Measurements from ENCODE around the gene PCGF3.
"Not testable (repeated sequence)": the region's sequence is repeated elsewhere in the genome, so short reads cannot be mapped to it uniquely, and the experiment has no call there.

Gene PCGF3

GRCh38 chr4:768076-768475 is 62.4 kb downstream of the PCGF3 start:
- no peak for DNase-seq

- no peak for DNase-seq
These were observed 63.4 kb downstream of the PCGF3 start for GRCh38 chr4:768995-769394.

DNA sequence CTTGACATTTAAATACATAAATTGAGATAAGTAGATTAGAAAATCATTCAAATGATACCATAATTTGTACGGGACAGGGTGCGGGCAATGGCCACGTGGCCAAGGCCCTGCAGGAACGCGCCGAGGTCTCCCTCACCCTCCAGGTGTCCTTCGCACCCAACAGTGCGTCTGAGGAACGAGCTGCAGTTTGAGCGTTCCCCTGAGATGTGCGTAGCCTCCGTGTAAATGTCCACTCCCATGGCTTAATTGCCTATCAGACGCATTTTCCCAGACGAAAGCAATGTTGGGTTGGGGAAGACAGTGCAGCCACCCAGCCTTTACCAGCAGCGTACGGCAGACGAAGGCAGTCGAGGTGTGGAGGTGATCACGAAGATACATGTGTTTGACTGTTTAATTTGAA is 63.9 kb downstream of the PCGF3 start:
- DNase-seq: no peak

DNA sequence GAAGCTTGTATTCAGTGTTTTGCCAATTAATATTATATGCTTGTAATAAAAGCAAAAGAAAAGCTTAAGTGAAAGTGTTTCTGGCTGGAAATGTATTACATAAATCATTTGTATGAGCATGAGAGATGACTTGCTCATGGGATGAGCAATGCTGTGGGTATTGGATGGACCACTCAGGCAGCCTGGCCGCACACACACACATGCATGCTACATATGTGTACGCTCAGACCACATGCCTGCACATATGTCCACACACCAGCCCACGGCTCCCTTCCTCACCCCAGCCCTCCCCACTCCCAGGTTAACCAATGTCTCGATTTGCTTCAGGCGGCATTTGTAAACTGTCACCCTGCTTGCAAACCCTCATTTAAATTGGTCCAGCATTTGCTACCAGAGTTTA is 64.4 kb downstream of the PCGF3 start:
- DNase-seq: no peak

- DNase-seq: no peak
These were observed 65.8 kb downstream of the PCGF3 start for GRCh38 chr4:771464-771863.

GRCh38 chr4:772118-772517 is 66.5 kb downstream of the PCGF3 start:
- DNase-seq: no peak

- no peak for DNase-seq
These were observed 67.1 kb downstream of the PCGF3 start for GRCh38 chr4:772776-773175.

DNA sequence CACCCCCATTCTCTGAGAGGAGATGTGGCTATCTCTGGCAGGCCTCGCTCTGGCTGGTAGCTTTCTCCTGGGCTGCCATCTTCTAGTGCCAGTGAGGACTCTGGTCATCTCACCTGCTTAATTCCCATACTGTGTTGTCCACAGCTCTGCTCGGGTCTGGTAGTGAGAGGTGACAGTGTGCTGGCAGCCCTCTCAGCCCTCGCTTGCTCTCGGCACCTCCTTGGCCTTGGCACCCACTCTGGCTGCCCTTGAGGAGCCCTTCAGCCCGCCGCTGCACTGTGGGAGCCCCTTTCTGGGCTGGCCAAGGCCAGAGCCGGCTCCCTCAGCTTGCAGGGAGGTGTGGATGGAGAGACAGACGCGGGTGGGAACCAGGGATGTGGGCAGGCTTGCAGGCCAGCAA is 67.6 kb downstream of the PCGF3 start:
- DNase-seq: no peak

DNA sequence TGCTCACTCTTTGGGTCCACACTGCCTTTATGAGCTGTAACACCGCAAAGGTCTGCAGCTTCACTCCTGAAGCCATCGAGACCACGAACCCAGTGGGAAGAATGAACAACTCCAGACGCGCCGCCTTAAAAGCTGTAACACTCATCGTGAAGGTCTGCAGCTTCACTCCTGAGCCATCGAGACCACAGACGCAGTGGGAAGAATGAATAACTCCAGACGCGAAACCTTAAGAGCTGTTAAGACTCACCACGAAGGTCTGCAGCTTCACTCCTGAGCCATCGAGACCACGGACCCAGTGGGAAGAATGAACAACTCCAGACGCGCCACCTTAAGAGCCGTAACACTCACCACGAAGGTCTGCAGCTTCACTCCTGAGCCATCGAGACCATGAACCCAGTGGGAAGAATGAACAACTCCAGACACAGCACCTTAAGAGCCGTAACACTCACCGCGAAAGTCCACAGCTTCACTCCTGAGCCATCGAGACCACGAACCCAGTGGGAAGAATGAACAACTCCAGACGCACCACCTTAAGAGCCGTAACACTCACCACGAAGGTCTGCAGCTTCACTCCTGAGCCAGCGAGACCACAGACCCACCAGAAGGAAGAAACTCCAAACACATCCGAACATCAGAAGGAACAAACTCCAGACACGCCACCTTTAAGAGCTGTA is 68.9 kb downstream of the PCGF3 start:
- not testable (repeated sequence) for DNase-seq

DNA sequence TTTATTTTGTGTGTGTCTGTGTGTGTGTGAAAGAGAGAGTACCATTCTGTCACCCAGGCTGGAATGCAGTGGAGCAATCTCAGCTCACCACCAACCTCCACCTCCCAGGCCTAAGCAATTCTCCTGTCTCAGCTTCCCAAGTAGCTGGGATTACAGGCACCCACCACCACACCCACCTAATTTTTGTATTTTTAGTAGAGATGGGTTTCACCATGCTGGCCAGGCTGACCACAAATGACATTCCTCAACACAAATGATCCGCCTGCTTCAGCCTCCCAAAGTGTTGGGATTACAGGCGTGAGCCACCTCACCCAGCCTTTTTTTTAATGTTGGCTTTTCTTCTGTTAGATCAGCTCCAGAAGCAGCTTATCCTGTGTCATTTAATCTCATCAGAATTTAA is 69.9 kb downstream of the PCGF3 start:
- DNase-seq: not testable (repeated sequence)

DNA sequence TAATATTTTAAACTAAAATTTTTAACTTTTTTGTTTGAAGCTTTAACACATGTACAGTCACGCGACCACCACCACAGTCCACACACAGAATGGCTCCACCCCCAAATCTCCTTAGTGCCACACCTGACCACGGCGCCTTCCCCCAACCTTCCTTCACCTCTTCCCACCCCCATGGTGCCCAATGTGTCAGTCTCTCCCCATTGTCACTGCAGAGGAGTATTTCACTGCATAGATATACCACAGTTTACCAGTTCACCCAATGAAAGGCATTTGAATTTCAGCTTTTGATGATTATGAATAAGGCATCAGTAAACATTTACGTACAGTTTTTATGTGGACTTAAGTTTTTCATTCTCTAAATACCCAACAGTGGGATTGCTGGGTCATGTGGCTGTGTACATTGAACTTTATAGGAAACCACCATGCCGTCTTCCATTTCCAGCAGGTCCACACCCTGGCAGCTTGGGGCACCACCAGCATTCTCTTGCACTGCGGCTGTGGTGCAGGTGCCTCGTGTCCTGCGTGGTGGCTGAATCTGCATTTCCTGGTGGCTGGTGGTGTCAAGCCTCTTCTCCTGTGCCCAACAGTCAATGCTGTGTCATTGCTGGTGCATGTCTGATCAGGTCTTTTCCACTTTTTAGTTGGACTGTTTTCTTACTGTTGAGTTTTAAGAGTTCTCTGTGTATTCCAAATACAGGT is 71.3 kb downstream of the PCGF3 start:
- no peak for DNase-seq

- DNase-seq: no peak
These were observed 72.1 kb downstream of the PCGF3 start for GRCh38 chr4:777520-778262.

GRCh38 chr4:779555-779954 is 73.9 kb downstream of the PCGF3 start:
- DNase-seq: no peak

- not testable (repeated sequence) for DNase-seq
These were observed 74.6 kb downstream of the PCGF3 start for GRCh38 chr4:780255-780654.

DNA sequence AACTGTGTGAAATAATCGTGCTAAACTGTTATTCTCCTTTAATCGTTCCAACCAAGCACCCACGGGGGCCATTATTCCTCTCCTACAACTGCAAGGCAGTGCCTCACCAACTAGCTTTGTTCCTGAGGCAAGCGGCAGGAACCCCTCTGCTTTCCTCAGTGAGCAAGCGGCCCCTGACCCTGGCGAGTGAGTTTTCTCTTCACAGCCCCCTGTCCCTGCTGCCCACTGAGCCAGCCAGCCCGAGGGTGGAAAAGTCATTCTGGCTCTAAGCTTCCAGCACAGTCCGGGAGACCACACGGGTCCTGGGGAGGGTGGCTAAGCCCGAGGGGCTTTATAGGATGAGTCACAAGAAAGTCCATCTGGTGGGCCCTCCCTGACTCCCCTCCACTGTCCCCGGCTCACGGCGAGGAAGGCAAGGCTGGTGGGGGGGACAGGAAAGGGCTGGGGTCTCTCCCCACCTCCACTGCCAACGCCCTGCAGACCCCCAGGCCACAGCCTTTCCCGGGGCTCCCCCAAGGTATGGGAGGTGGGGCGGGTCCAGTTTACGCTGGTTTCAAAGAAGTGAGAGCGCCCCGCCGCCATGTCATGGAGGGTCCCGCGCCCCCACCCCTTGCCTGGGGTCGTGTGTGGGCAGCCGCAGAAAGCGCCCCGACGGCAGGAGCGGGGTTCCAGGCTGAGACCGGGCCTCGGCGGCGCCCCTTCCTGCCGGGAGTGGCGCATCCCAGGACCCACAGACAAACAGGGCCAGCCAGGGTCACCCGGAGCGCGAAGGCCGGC is 75.3 kb downstream of the PCGF3 start:
- DNase-seq: no peak

DNA sequence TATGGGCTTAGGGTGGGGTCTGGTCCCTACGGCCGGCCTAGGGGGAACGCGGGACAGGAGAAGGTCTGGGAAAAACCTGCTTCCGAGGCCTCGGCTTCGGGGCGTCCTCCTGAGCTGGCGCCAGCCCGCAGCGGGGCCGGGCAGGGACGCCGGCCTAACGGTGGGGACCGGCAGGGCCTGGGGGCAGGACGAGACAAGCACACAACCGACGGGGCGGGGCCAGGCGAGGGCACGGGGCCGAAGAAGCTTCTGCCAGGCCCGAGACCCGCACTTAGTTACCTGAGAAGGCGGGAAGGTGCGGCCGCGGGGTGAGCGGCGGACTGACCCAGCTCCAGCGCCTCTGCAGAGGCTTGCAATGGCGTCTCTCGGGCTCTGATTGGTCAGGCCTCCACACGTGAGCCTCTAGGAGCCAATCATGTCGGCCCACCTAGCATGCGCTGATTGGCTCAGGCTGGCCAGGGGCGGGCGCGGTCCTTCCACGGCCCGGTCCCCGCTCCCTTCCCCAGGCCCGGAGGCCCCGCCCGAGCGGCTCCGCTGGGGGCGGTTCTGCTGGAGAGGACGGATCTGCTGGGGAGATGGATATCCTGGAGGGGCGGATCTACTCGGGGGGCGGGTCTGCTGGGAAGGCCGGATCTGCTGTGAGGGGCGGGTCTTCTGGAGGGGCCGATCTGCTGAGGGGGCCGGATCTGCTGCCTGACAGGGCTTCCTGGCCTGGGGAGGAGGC is 76.0 kb downstream of the PCGF3 start:
- DNase-seq: peak; percentile 99

DNA sequence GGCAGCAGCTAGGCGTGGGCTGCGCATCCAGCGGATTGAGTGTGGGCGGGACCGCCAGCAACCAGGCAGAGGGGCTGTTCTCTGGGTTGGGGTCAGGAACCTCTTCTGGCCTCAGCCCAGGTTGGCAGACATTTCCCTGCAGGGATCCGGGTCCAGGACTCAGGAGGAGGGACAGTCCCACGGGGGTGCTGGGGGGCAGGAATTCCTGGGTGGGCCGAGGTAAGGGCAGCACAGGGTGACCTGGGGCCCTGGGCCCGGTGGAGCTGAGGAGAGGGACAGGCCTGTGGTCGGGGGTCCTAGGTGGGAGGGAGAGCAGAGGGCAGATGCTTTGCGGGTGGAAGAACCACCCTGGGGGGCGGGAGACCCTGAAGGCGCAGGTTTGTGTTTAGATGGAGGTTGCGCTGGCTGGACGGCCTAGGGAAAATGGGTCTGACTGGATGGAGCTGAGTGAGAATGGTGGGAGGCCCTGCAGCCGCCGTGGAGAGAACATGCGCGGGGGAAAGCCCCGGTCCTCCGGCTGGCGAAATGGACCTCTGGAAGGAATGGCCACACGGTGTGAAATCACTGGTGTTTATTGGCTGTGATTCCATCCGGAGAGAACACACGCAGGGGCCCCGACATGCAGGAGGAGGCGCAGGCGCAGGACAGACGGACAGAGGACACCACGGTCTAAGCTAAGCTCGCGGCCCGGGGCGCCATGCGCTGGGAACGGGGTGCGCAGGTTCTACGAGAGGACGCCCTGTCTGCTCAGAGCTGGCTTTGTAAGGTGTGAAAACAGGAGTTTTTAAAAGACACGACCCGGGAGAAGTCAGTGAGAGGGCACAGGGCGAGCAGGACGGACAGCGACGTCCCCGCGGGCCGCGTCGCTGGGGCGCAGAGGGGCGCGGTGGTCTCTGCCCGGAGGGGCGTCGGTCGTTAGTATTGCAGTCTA is 79.0 kb downstream of the PCGF3 start:
- DNase-seq: no peak

GRCh38 chr4:785332-786073 is 79.9 kb downstream of the PCGF3 start:
- DNase-seq: no peak

DNA sequence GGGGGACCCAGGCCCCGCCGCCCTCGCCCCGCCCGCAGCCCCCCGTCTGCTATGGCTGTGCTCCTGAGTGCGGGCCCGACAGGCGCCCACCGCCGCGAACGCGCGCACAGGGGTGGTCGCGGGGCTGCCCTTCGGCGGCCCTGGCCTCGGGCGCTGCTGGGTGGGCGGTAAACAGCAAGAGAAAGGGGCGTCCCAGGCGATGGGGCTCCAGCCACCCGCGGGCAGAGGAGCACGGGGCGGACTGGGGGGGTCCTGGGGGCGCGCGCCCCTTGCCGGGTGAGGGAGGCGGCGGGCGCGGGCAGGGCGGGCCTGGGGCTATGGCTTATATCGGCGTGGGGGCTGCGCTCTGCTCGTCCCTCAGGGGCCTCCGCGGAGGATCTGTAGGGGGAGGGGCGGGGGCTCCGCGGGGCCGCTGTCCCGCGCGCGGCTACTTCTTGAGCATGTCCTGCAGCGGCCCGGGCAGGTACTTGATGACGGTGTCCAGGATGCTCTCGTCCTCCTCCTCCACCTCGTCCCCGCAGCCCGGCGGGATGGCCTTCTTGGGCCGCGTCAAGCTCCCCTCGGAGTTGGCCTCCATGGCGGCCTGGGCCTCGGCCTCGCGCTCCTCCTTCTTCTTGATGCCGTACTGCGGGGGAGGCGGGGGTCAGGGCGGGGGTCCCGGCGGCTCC is 80.6 kb downstream of the PCGF3 start:
- DNase-seq: no peak

GRCh38 chr4:786861-787300 is 81.2 kb downstream of the PCGF3 start:
- no peak for DNase-seq
